ENCODE results near the gene KRT78.
A peak's percentile ranks its signal among the peaks of the same experiment; 100 is the strongest.

Gene KRT78

GRCh38 chr12:52867642-52868041, 18.8 kb upstream of the KRT78 start:
- no peak overlapping the region for H3K27ac ChIP-seq
- TF ChIP-seq, protein P1, sequence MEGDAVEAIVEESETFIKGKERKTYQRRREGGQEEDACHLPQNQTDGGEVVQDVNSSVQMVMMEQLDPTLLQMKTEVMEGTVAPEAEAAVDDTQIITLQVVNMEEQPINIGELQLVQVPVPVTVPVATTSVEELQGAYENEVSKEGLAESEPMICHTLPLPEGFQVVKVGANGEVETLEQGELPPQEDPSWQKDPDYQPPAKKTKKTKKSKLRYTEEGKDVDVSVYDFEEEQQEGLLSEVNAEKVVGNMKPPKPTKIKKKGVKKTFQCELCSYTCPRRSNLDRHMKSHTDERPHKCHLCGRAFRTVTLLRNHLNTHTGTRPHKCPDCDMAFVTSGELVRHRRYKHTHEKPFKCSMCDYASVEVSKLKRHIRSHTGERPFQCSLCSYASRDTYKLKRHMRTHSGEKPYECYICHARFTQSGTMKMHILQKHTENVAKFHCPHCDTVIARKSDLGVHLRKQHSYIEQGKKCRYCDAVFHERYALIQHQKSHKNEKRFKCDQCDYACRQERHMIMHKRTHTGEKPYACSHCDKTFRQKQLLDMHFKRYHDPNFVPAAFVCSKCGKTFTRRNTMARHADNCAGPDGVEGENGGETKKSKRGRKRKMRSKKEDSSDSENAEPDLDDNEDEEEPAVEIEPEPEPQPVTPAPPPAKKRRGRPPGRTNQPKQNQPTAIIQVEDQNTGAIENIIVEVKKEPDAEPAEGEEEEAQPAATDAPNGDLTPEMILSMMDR (IDR thresholded peaks at IDR 0.05): no peak
- no peak for TF ChIP-seq ZFX (IDR thresholded peaks at IDR 0.05; ENCODE audit: borderline replicate concordance)

DNA sequence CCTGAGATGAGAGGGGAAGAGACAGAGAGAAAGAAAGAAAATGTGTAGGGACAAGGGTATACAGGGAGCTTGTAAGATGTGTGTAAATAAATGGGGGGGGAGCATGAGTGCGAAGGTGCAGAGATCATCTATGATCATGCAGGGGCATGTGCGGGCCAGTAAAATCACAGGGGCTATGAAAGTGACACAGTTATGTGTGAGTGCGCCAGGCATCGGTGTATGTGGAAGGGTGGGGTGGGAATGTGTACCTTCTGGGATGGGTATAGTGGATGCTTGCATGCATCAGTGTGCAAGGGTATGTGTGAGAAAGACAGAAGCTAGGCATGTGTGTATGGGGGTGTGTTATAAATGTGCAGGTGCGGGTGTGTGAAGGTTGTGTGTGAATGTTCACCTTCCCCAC, 18.4 kb upstream of the KRT78 start:
- TF ChIP-seq, protein P1 (IDR thresholded peaks at IDR 0.05): no peak
- TF ChIP-seq ZFX (IDR thresholded peaks at IDR 0.05; ENCODE audit: borderline replicate concordance): no peak
- H3K27ac ChIP-seq: no peak overlapping the region

- no peak for TF ChIP-seq ZFX (IDR thresholded peaks at IDR 0.05; ENCODE audit: borderline replicate concordance)
- TF ChIP-seq, protein P1 (IDR thresholded peaks at IDR 0.05): peak; percentile 97
- H3K27ac ChIP-seq: no peak overlapping the region
Observed at GRCh38 chr12:52865090-52865944, 16.5 kb upstream of the KRT78 start.

- no peak overlapping the region for H3K27ac ChIP-seq
- TF ChIP-seq, protein P1 (IDR thresholded peaks at IDR 0.05): no peak
- TF ChIP-seq ZFX (IDR thresholded peaks at IDR 0.05; ENCODE audit: borderline replicate concordance): no peak
Observed at GRCh38 chr12:52862023-52862422, 13.2 kb upstream of the KRT78 start.

DNA sequence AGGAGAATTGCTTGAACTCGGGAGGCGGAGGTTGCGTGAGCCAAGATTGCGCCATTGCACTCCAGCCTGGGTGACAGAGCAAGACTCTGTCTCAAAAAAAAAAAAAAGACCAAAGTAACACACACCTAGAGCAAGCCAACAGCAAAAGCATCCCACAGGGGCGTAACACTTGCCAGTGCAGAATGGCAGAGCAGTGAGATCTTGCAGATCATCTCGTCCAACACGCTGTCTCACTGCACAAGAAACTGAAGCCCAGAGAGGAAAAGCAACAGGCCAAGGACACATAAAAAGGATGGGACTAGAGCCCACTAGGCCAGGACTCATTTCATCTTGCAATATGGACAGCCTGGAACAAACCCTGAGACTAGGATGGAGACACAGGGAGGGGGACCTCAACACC, 12.7 kb upstream of the KRT78 start:
- TF ChIP-seq ZFX (IDR thresholded peaks at IDR 0.05; ENCODE audit: borderline replicate concordance): no peak
- TF ChIP-seq, protein P1 (IDR thresholded peaks at IDR 0.05): no peak
- no peak overlapping the region for H3K27ac ChIP-seq

- TF ChIP-seq, protein P1 (IDR thresholded peaks at IDR 0.05): no peak
- H3K27ac ChIP-seq: no peak overlapping the region
Observed at GRCh38 chr12:52860102-52860823, 11.5 kb upstream of the KRT78 start.

DNA sequence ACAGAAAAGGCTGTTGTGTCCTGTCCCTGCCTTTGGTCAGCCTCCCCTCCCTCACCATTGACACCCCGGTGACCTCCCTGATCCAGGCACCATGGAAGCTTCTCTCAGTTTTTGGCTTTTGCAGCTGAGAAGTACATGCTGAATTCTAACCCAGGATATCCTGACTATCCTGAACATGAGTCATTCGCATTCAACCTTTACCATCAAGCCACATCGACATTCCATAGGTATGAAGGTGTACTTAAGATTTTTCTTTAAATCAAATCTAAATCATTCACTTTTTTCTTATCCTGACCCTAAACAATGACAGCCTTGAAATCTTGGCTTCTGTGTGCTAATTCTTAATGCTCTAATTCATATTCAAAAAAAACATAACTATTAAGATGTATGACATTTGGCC, 8.7 kb upstream of the KRT78 start:
- no peak overlapping the region for H3K27ac ChIP-seq
- no peak for TF ChIP-seq ZFX (IDR thresholded peaks at IDR 0.05; ENCODE audit: borderline replicate concordance)
- TF ChIP-seq, protein P1 (IDR thresholded peaks at IDR 0.05): no peak

Measured in 22Rv1 (cell line).